Hepatocyte (in vitro differentiated cells): Measurements from ENCODE around the gene EIF2B1. TPM values are rescaled to one million over a fixed set of nuclear protein-coding genes. Genes with fewer than 3 reads are reported as not detected.
"Not testable (repeated sequence)": the region's sequence is repeated elsewhere in the genome, so short reads cannot be mapped to it uniquely, and the experiment has no call there.

Experiments used
- DNase-seq: peaks from one replicate; pipeline ENCODE4 v3.0.0-alpha.2; 2016; ENCODE audit warnings: low spot score
- H2AFZ ChIP-seq: fragments of 200-600 bp; sonication (generic); 2 replicates; pipeline ENCODE4 v1.6.0; 2016; ENCODE audit warnings: antibody characterized with exemption, mild to moderate bottlenecking
- H3K27ac ChIP-seq: fragments of 200-600 bp; sonication (generic); 2 replicates; pipeline ENCODE4 v1.5.1; 2016; ENCODE audit warnings: mild to moderate bottlenecking
- H3K27me3 ChIP-seq: fragments of 200-600 bp; sonication (generic); 2 replicates; pipeline ENCODE4 v1.6.1; 2016
- H3K36me3 ChIP-seq: fragments of 200-600 bp; sonication (generic); replicated peaks from 2 replicates; pipeline ENCODE4 v1.5.1; 2016; ENCODE audit warnings: low read depth; ENCODE audit not compliant: insufficient read depth
- H3K4me1 ChIP-seq: fragments of 200-600 bp; sonication (generic); 2 replicates; pipeline ENCODE4 v1.5.1; 2016; ENCODE audit warnings: mild to moderate bottlenecking, moderate library complexity; ENCODE audit not compliant: insufficient read depth
- H3K4me2 ChIP-seq: fragments of 200-600 bp; sonication (generic); 2 replicates; pipeline ENCODE4 v1.6.0; 2016
- H3K4me3 ChIP-seq: fragments of 200-600 bp; sonication (generic); 2 replicates; pipeline ENCODE4 v1.5.1; 2016; ENCODE audit warnings: mild to moderate bottlenecking
- H3K79me2 ChIP-seq: fragments of 200-600 bp; sonication (generic); 2 replicates; pipeline ENCODE4 v1.6.0; 2017; ENCODE audit warnings: mild to moderate bottlenecking
- H3K9me2 ChIP-seq: fragments of 200-600 bp; sonication (generic); replicated peaks from 2 replicates; pipeline ENCODE4 v1.6.0; 2017; ENCODE audit warnings: mild to moderate bottlenecking; ENCODE audit not compliant: insufficient read depth
- H3K9me3 ChIP-seq: fragments of 200-600 bp; sonication (generic); 2 replicates; pipeline ENCODE4 v1.5.1; 2016; ENCODE audit warnings: low read depth, mild to moderate bottlenecking
- H4K20me1 ChIP-seq: fragments of 200-600 bp; sonication (generic); 2 replicates; pipeline ENCODE4 v1.6.0; 2016; ENCODE audit warnings: mild to moderate bottlenecking; ENCODE audit not compliant: insufficient read depth, poor library complexity, severe bottlenecking
- EZH2 ChIP-seq: fragments of 200-600 bp; sonication (generic); IDR thresholded peaks from 2 replicates; pipeline ENCODE4 v1.6.1; 2016; ENCODE audit warnings: antibody characterized with exemption, mild to moderate bottlenecking, borderline replicate concordance
- EZH2phosphoT487 ChIP-seq: fragments of 200-600 bp; sonication (generic); IDR thresholded peaks from one replicate; pipeline ENCODE4 v1.6.1; 2018; ENCODE audit warnings: antibody characterized with exemption, mild to moderate bottlenecking, low read depth, moderate library complexity; ENCODE audit not compliant: unreplicated experiment, severe bottlenecking
- WGBS: methylation state at CpG from one replicate; pipeline ENCODE4 v1.1.6; 2016; ENCODE audit warnings: low lambda C conversion rate; ENCODE audit errors: missing lambda C conversion rate; 5-methylcytosine and 5-hydroxymethylcytosine counted together
- polyA plus RNA-seq: library from polyadenylated mRNA; unstranded; fragments of >200 nt; fragmentation: Nextera tagmentation; extraction: Ambion mirVana; gene quantifications from 2 replicates; pipeline ENCODE4 v1.2.1, GENCODE V29; 2016
- total RNA-seq: library from RNA; depleted of rRNA; stranded (reverse); fragments of >200 nt; gene quantifications from 2 replicates; pipeline ENCODE4 v1.2.3, GENCODE V29; 2014
- TF ChIP-seq, protein P1 (sequence below): fragments of 200-600 bp; sonication (generic); IDR thresholded peaks from 2 replicates; pipeline ENCODE4 v1.5.1; 2016; ENCODE audit warnings: antibody characterized with exemption, mild to moderate bottlenecking; ENCODE audit not compliant: poor library complexity

Gene EIF2B1
- total and polyA plus RNA-seq, 2 experiments from 2014 or later = 35.0 to 43.8 TPM

DNA sequence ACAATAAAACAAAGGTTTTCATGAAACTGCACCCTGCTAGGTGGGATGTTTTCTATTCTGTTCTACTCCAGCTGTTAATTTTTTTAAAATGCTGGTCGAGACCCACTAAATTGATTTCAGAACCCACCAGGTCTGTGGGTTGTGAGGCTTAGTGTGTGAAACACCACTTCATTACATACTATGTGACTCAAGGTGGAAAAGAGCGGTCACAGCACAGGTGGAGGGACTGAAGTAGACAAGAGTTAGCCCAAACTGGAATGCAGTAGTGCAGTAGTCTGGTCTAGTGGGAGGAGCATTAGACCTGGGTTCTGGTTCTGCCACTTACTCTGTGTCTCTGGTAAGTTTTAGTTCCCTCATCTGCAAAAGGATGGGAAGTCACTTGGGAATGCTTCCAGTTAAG is 19.4 kb downstream of the EIF2B1 start:
- no peak overlapping the region for H2AFZ ChIP-seq
- no peaks in the 10 kb centered on the region for H3K36me3 ChIP-seq
- no peaks in the 10 kb centered on the region for H3K4me1 ChIP-seq
- no peak overlapping the region for H3K4me2 ChIP-seq
- H3K27me3 ChIP-seq = no peaks in the 10 kb centered on the region
- H3K9me3 ChIP-seq = no peaks in the 10 kb centered on the region
- no peaks in the 10 kb centered on the region for H3K9me2 ChIP-seq
- TF ChIP-seq, protein P1, sequence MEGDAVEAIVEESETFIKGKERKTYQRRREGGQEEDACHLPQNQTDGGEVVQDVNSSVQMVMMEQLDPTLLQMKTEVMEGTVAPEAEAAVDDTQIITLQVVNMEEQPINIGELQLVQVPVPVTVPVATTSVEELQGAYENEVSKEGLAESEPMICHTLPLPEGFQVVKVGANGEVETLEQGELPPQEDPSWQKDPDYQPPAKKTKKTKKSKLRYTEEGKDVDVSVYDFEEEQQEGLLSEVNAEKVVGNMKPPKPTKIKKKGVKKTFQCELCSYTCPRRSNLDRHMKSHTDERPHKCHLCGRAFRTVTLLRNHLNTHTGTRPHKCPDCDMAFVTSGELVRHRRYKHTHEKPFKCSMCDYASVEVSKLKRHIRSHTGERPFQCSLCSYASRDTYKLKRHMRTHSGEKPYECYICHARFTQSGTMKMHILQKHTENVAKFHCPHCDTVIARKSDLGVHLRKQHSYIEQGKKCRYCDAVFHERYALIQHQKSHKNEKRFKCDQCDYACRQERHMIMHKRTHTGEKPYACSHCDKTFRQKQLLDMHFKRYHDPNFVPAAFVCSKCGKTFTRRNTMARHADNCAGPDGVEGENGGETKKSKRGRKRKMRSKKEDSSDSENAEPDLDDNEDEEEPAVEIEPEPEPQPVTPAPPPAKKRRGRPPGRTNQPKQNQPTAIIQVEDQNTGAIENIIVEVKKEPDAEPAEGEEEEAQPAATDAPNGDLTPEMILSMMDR = no peak
- TF ChIP-seq EZH2phosphoT487 = no peak
- TF ChIP-seq EZH2 = no peak
- H3K4me3 ChIP-seq = no peak overlapping the region
- H3K27ac ChIP-seq = no peak overlapping the region
- H3K79me2 ChIP-seq = no peaks in the 10 kb centered on the region
- 100% methylated on average over 2 of the region's 2 CpGs for WGBS
- H4K20me1 ChIP-seq = no peaks in the 10 kb centered on the region
- no peak for DNase-seq

DNA sequence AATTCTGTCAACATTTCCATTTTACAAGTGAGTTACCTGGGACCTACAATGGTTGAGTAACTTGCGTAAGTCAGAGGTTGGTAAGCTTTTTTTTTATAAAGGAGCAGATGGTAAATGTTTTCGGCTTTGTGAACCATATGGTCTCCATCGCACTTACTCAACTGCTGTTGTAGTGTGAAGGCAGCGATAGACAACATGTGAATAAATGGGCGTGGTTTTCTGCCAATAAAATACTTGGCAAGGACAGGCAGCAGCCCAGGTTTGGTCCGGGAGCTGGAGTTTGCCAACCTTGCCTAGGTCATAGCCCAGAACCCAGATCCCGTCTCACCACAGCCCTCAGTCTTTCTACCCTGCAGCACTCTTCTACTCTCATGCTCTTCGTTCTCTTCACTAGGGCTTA is 25.3 kb downstream of the EIF2B1 start:
- H3K27ac ChIP-seq = no peak overlapping the region
- no peaks in the 10 kb centered on the region for H3K27me3 ChIP-seq
- H3K36me3 ChIP-seq = no peaks in the 10 kb centered on the region
- H3K9me2 ChIP-seq = no peaks in the 10 kb centered on the region
- H3K4me1 ChIP-seq = peaks cover 2% of the 10 kb centered on the region
- peaks cover 39% of the 10 kb centered on the region for H3K79me2 ChIP-seq
- H3K4me3 ChIP-seq = no peak overlapping the region
- TF ChIP-seq EZH2 (no peak), EZH2phosphoT487 (no peak)
- TF ChIP-seq, protein P1 = no peak
- H3K4me2 ChIP-seq = no peak overlapping the region
- WGBS = 96% methylated on average over 8 of the region's 8 CpGs
- H4K20me1 ChIP-seq = no peaks in the 10 kb centered on the region
- DNase-seq = no peak
- no peak overlapping the region for H2AFZ ChIP-seq
- H3K9me3 ChIP-seq = no peaks in the 10 kb centered on the region

DNA sequence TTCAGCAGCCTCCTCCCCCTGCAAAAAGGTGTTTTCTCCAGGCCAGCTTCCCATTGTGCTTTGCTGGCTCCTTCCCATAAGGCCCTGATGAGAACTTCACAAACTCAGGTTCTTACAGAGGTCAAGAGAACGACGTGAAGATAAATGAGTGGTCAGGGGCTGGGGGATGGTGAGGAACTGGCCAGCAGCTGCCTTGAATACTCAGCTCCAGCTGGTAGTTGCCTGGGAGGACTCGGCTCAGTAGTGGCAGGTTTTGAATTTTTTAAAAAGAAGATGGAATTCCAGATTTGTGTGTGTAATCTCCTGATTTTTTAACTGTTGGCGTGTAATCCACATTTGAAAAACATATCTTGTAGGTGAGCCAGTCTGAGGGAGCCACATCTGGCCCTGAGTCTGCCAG is 25.7 kb downstream of the EIF2B1 start:
- Histone ChIP-seq H4K20me1 (no peaks in the 10 kb centered on the region), H2AFZ (no peak overlapping the region), H3K9me2 (no peaks in the 10 kb centered on the region), H3K27me3 (no peaks in the 10 kb centered on the region), H3K27ac (no peak overlapping the region), H3K4me1 (peaks cover 6% of the 10 kb centered on the region), H3K36me3 (no peaks in the 10 kb centered on the region), H3K4me2 (no peak overlapping the region), H3K4me3 (no peak overlapping the region), H3K79me2 (peaks cover 44% of the 10 kb centered on the region), H3K9me3 (no peaks in the 10 kb centered on the region)
- DNase-seq = no peak
- 86% methylated on average over 4 of the region's 4 CpGs for WGBS
- TF ChIP-seq EZH2phosphoT487 = no peak
- no peak for TF ChIP-seq EZH2
- TF ChIP-seq, protein P1 = no peak

DNA sequence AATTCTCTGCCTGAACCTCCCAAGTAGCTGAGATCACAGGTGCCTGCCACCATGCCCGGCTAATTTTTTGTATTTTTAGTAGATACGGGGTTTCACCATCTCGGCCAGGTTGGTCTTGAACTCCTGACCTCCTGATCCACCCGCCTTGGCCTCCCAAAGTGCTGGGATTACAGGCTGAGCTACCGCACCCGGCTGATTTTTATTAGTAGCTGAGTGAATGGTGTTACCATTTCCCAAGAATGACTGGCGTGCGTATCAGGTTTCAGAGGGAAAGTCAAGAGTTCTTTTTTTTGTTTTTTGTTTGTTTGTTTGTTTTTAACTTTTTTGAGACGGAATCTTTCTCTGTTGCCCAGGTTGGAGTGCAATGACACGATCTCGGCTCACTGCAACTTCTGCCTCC is 30.0 kb downstream of the EIF2B1 start:
- not testable (repeated sequence) for H3K36me3 ChIP-seq
- H3K79me2 ChIP-seq = peaks cover 60% of the 10 kb centered on the region
- peak overlapping the region; percentile 96 for H3K4me2 ChIP-seq

More for the DNA sequence above, 30.0 kb downstream of the EIF2B1 start:
- H3K27me3 ChIP-seq, H2AFZ ChIP-seq, DNase-seq, H3K27ac ChIP-seq, H4K20me1 ChIP-seq, H3K4me1 ChIP-seq, H3K9me2 ChIP-seq, H3K9me3 ChIP-seq, H3K4me3 ChIP-seq: not testable (repeated sequence)
- 88% methylated on average over 11 of the region's 11 CpGs for WGBS
